Subcutaneous abdominal adipose tissue (tissue), 5 donors: ENCODE results near the gene SAXO1.
A peak's percentile ranks its signal among the peaks of the same experiment; 100 is the strongest.

ENCODE experiments used
- H3K27ac ChIP-seq: one replicate; pipeline ENCODE4 v1.7.0; 2013; ENCODE audit warnings: low read depth, mild to moderate bottlenecking, inconsistent platforms, low read length, moderate library complexity
- H3K27me3 ChIP-seq, 5 donors: one replicate each; pipeline ENCODE4 v1.7.0; 2013; ENCODE audit warnings: low read length in 5 of 5, inconsistent platforms in 1 of 5; ENCODE audit not compliant: control insufficient read depth in 5 of 5, insufficient read depth in 4 of 5
- H3K36me3 ChIP-seq, 5 donors: one replicate each; pipeline ENCODE4 v1.7.0; 2013; ENCODE audit warnings: low read length in 5 of 5; ENCODE audit not compliant: control insufficient read depth in 5 of 5, insufficient read depth in 5 of 5
- H3K4me1 ChIP-seq, 5 donors: one replicate each; pipeline ENCODE4 v1.7.0; 2013; ENCODE audit warnings: low read length in 5 of 5, mild to moderate bottlenecking in 3 of 5, moderate library complexity in 1 of 5; ENCODE audit not compliant: control insufficient read depth in 5 of 5, insufficient read depth in 5 of 5
- H3K4me3 ChIP-seq, 5 donors: one replicate each; pipeline ENCODE4 v1.7.0; 2013; ENCODE audit warnings: low read length in 5 of 5, low read depth in 1 of 5
- H3K9ac ChIP-seq, 5 donors: one replicate each; pipeline ENCODE4 v1.7.0; 2013; ENCODE audit warnings: low read length in 5 of 5, mild to moderate bottlenecking in 4 of 5, moderate library complexity in 3 of 5
- H3K9me3 ChIP-seq, 5 donors: one replicate each; pipeline ENCODE4 v1.7.0; 2013; ENCODE audit warnings: low read length in 5 of 5; ENCODE audit not compliant: control insufficient read depth in 5 of 5
- donor health status: healthy.
- donor health status: healthy.
- donor health status: healthy.
- donor health status: healthy.
- donor health status: healthy.

Gene SAXO1, protein sequence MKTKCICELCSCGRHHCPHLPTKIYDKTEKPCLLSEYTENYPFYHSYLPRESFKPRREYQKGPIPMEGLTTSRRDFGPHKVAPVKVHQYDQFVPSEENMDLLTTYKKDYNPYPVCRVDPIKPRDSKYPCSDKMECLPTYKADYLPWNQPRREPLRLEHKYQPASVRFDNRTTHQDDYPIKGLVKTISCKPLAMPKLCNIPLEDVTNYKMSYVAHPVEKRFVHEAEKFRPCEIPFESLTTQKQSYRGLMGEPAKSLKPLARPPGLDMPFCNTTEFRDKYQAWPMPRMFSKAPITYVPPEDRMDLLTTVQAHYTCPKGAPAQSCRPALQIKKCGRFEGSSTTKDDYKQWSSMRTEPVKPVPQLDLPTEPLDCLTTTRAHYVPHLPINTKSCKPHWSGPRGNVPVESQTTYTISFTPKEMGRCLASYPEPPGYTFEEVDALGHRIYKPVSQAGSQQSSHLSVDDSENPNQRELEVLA

GRCh38 chr9:19033015-19033414 is at the start of gene SAXO1:
Gene SAXO1 (minus strand): TSS chr9:19033209. CDS start chr9:19032908, 301 bp downstream.
- Histone ChIP-seq H3K36me3 (no peaks in the 10 kb centered on the region), H3K27me3 (no peaks in the 10 kb centered on the region), H3K9ac (no peak within 1 kb of the TSS), H3K9me3 (no peaks in the 10 kb centered on the region), H3K4me3 (no peak within 1 kb of the TSS), H3K27ac (no peak within 1 kb of the TSS), H3K4me1 (peaks cover 0 to 7% (median 0%) of the 10 kb centered on the region in 5 donors)

DNA sequence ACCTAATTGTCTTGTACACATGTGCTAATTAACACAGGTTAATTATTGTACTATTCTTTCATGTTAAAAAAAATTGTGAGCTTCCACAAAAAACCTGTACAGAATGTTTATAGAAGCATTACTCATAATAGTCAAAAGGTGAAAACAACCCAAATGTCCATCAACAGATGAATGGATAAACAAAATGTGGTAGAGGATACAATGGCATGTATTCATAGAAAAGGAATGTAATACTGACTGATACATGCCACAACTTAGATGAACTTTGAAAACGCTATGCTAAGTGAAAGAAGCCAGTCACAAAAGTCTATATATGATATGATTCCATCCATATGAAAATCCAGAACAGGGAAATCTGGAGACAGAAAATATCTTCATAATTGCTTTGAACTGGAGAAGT is 41.8 kb upstream of the SAXO1 start:
- Histone ChIP-seq H3K4me1 (no peaks in the 10 kb centered on the region), H3K9me3 (no peaks in the 10 kb centered on the region), H3K36me3 (peaks cover 27 to 55% (median 44%) of the 10 kb centered on the region in 5 donors), H3K27ac (no peak overlapping the region), H3K4me3 (no peak overlapping the region), H3K9ac (no peak overlapping the region), H3K27me3 (no peaks in the 10 kb centered on the region)

DNA sequence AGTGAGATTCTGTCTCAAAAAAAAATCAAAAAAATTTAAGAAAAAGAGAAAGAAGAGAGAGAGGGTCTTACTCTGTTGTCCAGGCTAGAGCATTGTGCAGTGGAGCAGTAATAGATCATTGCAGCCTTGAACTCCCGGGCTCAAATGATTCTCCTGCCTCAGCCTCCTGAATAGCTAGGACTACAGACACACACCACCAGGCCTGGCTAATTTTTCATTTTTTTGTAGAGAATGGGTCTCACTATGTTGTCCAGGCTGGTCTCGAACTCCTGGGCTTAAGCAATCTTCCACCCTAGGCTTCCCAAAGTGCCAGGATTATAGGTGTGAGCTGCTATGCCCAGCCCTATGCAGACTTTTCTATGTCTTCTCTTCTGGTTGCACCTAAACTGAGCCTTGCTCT is 41.2 kb upstream of the SAXO1 start:
- Histone ChIP-seq H3K4me1 (no peaks in the 10 kb centered on the region), H3K36me3 (peaks cover 27 to 56% (median 47%) of the 10 kb centered on the region in 5 donors), H3K27me3 (no peaks in the 10 kb centered on the region), H3K9me3 (no peaks in the 10 kb centered on the region), H3K27ac (no peak overlapping the region), H3K4me3 (no peak overlapping the region), H3K9ac (peak overlapping the region in 1 of 5 donors; percentile 35)

DNA sequence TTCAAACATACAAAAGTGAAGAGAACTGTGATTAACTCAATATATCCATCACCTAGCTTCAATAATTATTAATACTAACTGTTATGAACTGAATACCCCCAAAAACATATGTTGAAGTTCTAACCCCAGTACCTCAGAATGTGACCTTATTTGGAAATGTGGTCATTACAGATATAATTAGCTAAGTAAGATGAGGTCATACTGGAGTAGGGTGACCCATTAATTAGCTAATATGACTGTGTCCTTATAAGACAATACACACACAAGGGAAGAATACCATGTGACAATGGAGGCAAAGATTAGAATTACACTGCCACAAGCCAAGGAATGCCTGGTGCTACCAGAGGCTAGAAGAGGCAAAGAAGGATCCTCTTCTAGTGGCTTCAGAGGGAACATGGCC is 24.0 kb upstream of the SAXO1 start:
- Histone ChIP-seq H3K4me3 (no peak overlapping the region), H3K27me3 (no peaks in the 10 kb centered on the region), H3K36me3 (peaks cover 20 to 43% (median 30%) of the 10 kb centered on the region in 5 donors)

GRCh38 chr9:19050637-19051591 is 17.9 kb upstream of the SAXO1 start:
- no peak overlapping the region for H3K27ac ChIP-seq
- peak overlapping the region; percentile 88 to 95 (median 92) for H3K9ac ChIP-seq
- no peaks in the 10 kb centered on the region for H3K27me3 ChIP-seq
- H3K36me3 ChIP-seq, result peaks cover 0 to 5% (median 0%) of the 10 kb centered on the region in 5 donors
- H3K9me3 ChIP-seq, result no peaks in the 10 kb centered on the region
- H3K4me1 ChIP-seq, result peaks cover 3 to 38% (median 29%) of the 10 kb centered on the region in 5 donors
- peak overlapping the region; percentile 73 to 99 (median 91) for H3K4me3 ChIP-seq

More for the DNA sequence above, 24.0 kb upstream of the SAXO1 start:
- Histone ChIP-seq H3K9ac (no peak overlapping the region), H3K27ac (no peak overlapping the region), H3K9me3 (no peaks in the 10 kb centered on the region), H3K4me1 (peaks cover 0 to 5% (median 0%) of the 10 kb centered on the region in 5 donors)

DNA sequence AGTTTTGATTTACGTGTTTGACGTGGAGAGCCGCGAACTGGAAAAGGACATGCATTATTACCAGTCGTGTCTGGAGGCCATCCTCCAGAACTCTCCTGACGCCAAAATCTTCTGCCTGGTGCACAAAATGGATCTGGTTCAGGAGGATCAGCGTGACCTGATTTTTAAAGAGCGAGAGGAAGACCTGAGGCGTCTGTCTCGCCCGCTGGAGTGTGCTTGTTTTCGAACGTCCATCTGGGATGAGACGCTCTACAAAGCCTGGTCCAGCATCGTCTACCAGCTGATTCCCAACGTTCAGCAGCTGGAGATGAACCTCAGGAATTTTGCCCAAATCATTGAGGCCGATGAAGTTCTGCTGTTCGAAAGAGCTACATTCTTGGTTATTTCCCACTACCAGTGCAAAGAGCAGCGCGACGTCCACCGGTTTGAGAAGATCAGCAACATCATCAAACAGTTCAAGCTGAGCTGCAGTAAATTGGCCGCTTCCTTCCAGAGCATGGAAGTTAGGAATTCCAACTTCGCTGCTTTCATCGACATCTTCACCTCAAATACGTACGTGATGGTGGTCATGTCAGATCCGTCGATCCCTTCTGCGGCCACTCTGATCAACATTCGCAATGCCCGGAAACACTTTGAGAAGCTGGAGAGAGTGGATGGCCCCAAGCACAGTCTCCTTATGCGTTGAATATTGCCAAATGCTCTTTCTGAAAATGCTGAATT is 17.1 kb upstream of the SAXO1 start:
- Histone ChIP-seq H3K4me1 (peaks cover 3 to 38% (median 29%) of the 10 kb centered on the region in 5 donors), H3K4me3 (peak overlapping the region; percentile 73 to 99 (median 91)), H3K9me3 (no peaks in the 10 kb centered on the region), H3K9ac (peak overlapping the region; percentile 88 to 95 (median 92)), H3K27me3 (no peaks in the 10 kb centered on the region), H3K36me3 (peaks cover 0 to 5% (median 0%) of the 10 kb centered on the region in 5 donors), H3K27ac (peak overlapping the region; percentile 94)

DNA sequence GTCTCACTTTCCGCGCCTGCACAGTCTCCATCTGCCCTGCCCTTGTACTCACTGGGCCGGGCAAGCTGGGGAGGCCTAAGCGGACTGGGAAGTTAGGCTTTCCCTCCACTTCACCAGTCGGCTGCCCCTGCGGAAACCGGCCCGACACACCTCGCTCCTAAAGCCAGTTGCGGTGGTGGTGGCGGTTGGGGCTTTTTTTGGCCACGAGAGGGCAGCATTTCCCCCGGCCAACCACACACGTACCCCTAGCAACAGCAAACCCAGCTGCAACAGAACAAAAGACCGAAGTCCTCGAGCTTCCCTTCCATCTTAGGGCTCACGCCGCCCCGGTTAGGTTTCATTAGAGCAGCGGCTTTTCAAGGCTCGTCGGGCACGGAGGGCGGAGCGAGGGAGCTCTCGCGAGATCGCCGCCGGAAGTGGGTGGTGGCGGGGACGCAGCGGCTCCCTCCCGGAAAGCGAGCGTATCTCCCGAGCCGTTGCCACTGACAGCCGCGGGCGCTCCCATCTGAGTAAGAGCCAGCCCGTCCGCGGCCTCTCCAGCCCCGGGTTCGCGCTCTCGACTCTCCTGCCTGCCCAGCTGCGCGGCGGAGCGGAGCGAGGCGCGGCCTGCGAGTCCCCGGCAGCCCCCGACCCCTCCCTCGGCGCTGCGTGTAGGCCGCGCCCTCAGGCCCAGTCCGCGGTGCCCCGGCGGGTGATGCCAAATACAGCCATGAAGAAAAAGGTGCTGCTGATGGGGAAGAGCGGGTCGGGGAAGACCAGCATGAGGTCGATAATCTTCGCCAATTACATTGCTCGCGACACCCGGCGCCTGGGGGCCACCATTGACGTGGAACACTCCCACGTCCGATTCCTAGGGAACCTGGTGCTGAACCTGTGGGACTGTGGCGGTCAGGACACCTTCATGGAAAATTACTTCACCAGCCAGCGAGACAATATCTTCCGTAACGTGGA is 16.2 kb upstream of the SAXO1 start, which contains the start of gene RRAGA:
RRAGA (plus strand) TSS at position 462 of the 951 bp plus-strand sequence; CDS start at position 695, 233 bp downstream.
- H3K36me3 ChIP-seq, result peaks cover 0 to 5% (median 0%) of the 10 kb centered on the region in 5 donors
- peak within 1 kb of the TSS; percentile 73 to 99 (median 91) for H3K4me3 ChIP-seq
- no peaks in the 10 kb centered on the region for H3K9me3 ChIP-seq
- H3K4me1 ChIP-seq, result peaks cover 3 to 38% (median 29%) of the 10 kb centered on the region in 5 donors
- peak within 1 kb of the TSS; percentile 88 to 98 (median 93) for H3K9ac ChIP-seq
- H3K27me3 ChIP-seq, result no peaks in the 10 kb centered on the region
- peak within 1 kb of the TSS; percentile 94 for H3K27ac ChIP-seq

DNA sequence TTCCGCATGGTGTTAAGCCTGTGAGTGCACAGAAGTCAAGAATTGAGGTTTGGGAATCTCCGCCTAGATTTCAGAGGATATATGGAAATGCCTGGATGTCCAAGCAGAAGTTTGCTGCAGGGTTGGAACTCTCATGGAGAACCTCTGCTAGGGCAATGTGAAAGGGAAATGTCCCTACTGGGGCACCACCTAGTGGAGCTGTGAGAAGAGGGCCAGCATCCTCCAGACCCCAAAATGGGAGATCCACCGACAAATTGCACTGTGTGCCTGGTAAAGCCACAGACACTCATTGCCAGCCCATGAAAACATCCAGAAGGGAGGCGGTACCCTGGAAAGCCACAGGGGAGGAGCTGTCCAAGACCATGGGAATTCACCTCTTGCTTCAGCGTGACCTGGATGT is 3.6 kb upstream of the SAXO1 start:
- no peak overlapping the region for H3K4me3 ChIP-seq

More for the DNA sequence above, 3.6 kb upstream of the SAXO1 start:
- Histone ChIP-seq H3K4me1 (no peaks in the 10 kb centered on the region), H3K36me3 (no peaks in the 10 kb centered on the region), H3K9ac (no peak overlapping the region), H3K9me3 (no peaks in the 10 kb centered on the region), H3K27me3 (no peaks in the 10 kb centered on the region), H3K27ac (no peak overlapping the region)
